Natural killer cell (primary cell): ENCODE results near the gene AMELX. TPM values are rescaled to one million over a fixed set of nuclear protein-coding genes. Genes with fewer than 3 reads are reported as not detected.
A peak's percentile ranks its signal among the peaks of the same experiment; 100 is the strongest.

Experiments used
- ATAC-seq, 3 donors: fragments of 150-1000 bp in 2 of 3; fragments of 200-7000 bp in 1 of 3; cut with Tn5 transposase; 1 replicate in 1 of 3; 2 replicates in 2 of 3; pipeline ENCODE4 v1.10.0; 2021; ENCODE audit warnings: mild to moderate bottlenecking in 2 of 3, moderate library complexity in 2 of 3
- DNase-seq, 2 donors: peaks; one replicate each; pipeline versions ENCODE4 v3.0.0 to v3.0.0-alpha.2; 2013 to 2021; ENCODE audit warnings: mixed read lengths in 1 of 2
- H3K27ac ChIP-seq: one replicate; pipeline ENCODE4 v1.5.1; 2013; ENCODE audit warnings: mild to moderate bottlenecking, low read length
- H3K27me3 ChIP-seq: one replicate; pipeline ENCODE4 v1.6.1; 2013; ENCODE audit warnings: low read length; ENCODE audit not compliant: control insufficient read depth, insufficient read depth
- H3K36me3 ChIP-seq: one replicate; pipeline ENCODE4 v1.6.1; 2013; ENCODE audit warnings: low read length; ENCODE audit not compliant: control insufficient read depth, insufficient read depth
- H3K4me1 ChIP-seq: one replicate; pipeline ENCODE4 v1.6.1; 2013; ENCODE audit warnings: low read length; ENCODE audit not compliant: control insufficient read depth, insufficient read depth
- H3K4me3 ChIP-seq: one replicate; pipeline ENCODE4 v1.5.1; 2013; ENCODE audit warnings: low read length
- H3K9me3 ChIP-seq: one replicate; pipeline ENCODE4 v1.6.1; 2013; ENCODE audit warnings: low read length; ENCODE audit not compliant: control insufficient read depth, insufficient read depth
- H3K27ac Mint-ChIP-seq, 2 donors: one replicate each; pipeline ENCODE4 v1.8.0; 2022; ENCODE audit warnings: mild to moderate bottlenecking in 2 of 2, mixed read lengths in 2 of 2, moderate library complexity in 1 of 2
- H3K27me3 Mint-ChIP-seq, 2 donors: one replicate each; pipeline ENCODE4 v1.8.0; 2022; ENCODE audit warnings: low read depth in 2 of 2, mixed read lengths in 2 of 2
- H3K36me3 Mint-ChIP-seq: one replicate; pipeline ENCODE4 v1.8.0; 2022; ENCODE audit warnings: mixed read lengths
- H3K4me1 Mint-ChIP-seq, 2 donors: one replicate each; pipeline ENCODE4 v1.8.0; 2022; ENCODE audit warnings: mixed read lengths in 2 of 2
- H3K4me3 Mint-ChIP-seq: one replicate; pipeline ENCODE4 v1.8.0; 2022; ENCODE audit warnings: mild to moderate bottlenecking, moderate library complexity, mixed read lengths
- H3K9me3 Mint-ChIP-seq, 2 donors: one replicate each; pipeline ENCODE4 v1.8.0; 2022; ENCODE audit warnings: mixed read lengths in 2 of 2
- WGBS: methylation state at CpG from one replicate; pipeline ENCODE4 v1.1.7; 2013; ENCODE audit warnings: missing lambda C conversion rate; ENCODE audit not compliant: insufficient coverage; 5-methylcytosine and 5-hydroxymethylcytosine counted together
- intact Hi-C: fragments of 100-400 bp; cut with micrococcal nuclease; formaldehyde crosslinking; loops from one replicate; pipeline ENCODE4 v1.14.2; 2022
- total RNA-seq, 4 donors: library from RNA; stranded (reverse); fragments of 120-200 nt in 1 of 4; gene quantifications; one replicate each; pipeline versions ENCODE4 v1.2.3 to v1.2.4, GENCODE V29; 2013 to 2022
- TF ChIP-seq, protein P1 (sequence below): fragments of 200-600 bp; IDR thresholded peaks from one replicate; pipeline ENCODE4 v1.8.0; 2022; ENCODE audit warnings: antibody characterized with exemption

The AMELX gene
- total RNA-seq, 3 donors from 2014 or later (not counting 1 experiment from before 2014, with no cell fraction given): not detected

GRCh38 chrX:11341274-11342201 is 48.3 kb downstream of the AMELX start:
- intact Hi-C loops: no loop called here
- peak in 1 of 2 donors; percentile 1 for DNase-seq
- Histone ChIP-seq H3K36me3 (no peaks in the 10 kb centered on the region), H3K27me3 (no peaks in the 10 kb centered on the region), H3K4me1 (no peaks in the 10 kb centered on the region), H3K9me3 (no peaks in the 10 kb centered on the region), H3K4me3 (no peak overlapping the region), H3K27ac (peak overlapping the region; percentile 86)
- peaks cover 0 to 2% of the 10 kb centered on the region in 2 donors for H3K27me3 Mint-ChIP-seq
- peak in 1 of 3 donors; percentile 37 for ATAC-seq
- no peaks in the 10 kb centered on the region for H3K36me3 Mint-ChIP-seq
- TF ChIP-seq, protein P1, sequence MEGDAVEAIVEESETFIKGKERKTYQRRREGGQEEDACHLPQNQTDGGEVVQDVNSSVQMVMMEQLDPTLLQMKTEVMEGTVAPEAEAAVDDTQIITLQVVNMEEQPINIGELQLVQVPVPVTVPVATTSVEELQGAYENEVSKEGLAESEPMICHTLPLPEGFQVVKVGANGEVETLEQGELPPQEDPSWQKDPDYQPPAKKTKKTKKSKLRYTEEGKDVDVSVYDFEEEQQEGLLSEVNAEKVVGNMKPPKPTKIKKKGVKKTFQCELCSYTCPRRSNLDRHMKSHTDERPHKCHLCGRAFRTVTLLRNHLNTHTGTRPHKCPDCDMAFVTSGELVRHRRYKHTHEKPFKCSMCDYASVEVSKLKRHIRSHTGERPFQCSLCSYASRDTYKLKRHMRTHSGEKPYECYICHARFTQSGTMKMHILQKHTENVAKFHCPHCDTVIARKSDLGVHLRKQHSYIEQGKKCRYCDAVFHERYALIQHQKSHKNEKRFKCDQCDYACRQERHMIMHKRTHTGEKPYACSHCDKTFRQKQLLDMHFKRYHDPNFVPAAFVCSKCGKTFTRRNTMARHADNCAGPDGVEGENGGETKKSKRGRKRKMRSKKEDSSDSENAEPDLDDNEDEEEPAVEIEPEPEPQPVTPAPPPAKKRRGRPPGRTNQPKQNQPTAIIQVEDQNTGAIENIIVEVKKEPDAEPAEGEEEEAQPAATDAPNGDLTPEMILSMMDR: no peak
- H3K4me3 Mint-ChIP-seq: no peak overlapping the region
- 8% methylated on average over 5 of the region's 10 CpGs for WGBS
- H3K27ac Mint-ChIP-seq: no peak overlapping the region
- H3K9me3 Mint-ChIP-seq: peaks cover 0 to 9% of the 10 kb centered on the region in 2 donors
- H3K4me1 Mint-ChIP-seq: no peaks in the 10 kb centered on the region

DNA sequence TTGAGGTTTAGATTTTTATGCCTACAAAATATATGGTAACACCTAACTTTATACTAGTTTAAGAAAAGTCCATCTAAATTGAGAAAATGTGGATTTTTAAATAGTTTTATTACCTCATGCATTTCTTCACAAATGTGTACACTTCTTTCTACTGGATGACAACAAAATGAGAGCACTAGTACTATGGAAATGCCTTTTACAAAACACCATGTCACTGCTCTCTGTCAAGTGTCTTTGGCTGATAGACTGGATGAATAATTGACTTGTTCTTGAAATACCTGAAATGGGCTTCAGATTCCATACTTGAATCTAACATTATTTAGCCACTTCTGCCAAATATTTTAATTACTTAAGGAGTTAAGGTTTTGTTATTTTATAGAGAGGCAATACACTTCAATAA is 49.5 kb downstream of the AMELX start:
- Histone ChIP-seq H3K27ac (no peak overlapping the region), H3K27me3 (no peaks in the 10 kb centered on the region), H3K9me3 (no peaks in the 10 kb centered on the region), H3K36me3 (no peaks in the 10 kb centered on the region), H3K4me1 (no peaks in the 10 kb centered on the region), H3K4me3 (no peak overlapping the region)
- DNase-seq: no peak
- H3K27ac Mint-ChIP-seq: no peak overlapping the region
- no peak for ATAC-seq
- H3K27me3 Mint-ChIP-seq: peaks cover 0 to 2% of the 10 kb centered on the region in 2 donors
- H3K9me3 Mint-ChIP-seq: peaks cover 0 to 9% of the 10 kb centered on the region in 2 donors
- H3K4me1 Mint-ChIP-seq: no peaks in the 10 kb centered on the region
- intact Hi-C loops: no loop called here
- no peak overlapping the region for H3K4me3 Mint-ChIP-seq
- TF ChIP-seq, protein P1: no peak
- H3K36me3 Mint-ChIP-seq: no peaks in the 10 kb centered on the region

DNA sequence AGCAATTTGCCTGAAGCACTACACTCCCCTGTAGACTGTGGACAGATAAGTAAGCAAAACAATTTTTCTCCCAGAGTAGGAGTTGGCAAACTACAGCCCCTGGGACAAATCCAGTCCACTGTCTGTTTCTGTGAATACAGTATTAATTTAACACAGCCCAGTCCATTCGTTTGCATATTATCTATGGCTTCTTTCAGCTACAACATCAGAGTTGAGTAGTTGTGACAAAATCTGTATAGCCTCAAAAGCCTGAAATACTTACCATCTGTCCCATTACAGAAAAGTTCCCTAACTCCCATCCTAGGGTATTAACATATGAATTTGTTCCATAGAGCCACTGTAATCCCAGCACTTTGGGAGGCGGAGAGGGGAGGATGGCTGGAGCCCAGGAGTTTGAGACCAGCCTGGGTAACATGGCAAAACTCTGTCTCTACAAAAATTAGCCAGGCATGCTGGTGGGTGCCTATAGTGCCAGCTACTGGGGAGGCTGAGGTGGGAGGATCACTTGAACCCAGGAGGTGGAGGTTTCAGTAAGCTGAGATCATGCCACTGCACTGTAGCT is 53.0 kb downstream of the AMELX start:
- Histone ChIP-seq H3K27ac (no peak overlapping the region), H3K4me3 (no peak overlapping the region), H3K36me3 (no peaks in the 10 kb centered on the region), H3K27me3 (no peaks in the 10 kb centered on the region), H3K4me1 (peaks cover under 1% of the 10 kb centered on the region), H3K9me3 (no peaks in the 10 kb centered on the region)
- TF ChIP-seq, protein P1: no peak
- no peak overlapping the region for H3K27ac Mint-ChIP-seq
- no peaks in the 10 kb centered on the region for H3K4me1 Mint-ChIP-seq
- no peaks in the 10 kb centered on the region for H3K27me3 Mint-ChIP-seq
- no peak for DNase-seq
- WGBS: 100% methylated on average over 1 of the region's 2 CpGs
- no peak overlapping the region for H3K4me3 Mint-ChIP-seq
- intact Hi-C loops: no loop called here
- H3K36me3 Mint-ChIP-seq: no peaks in the 10 kb centered on the region
- ATAC-seq: no peak
- H3K9me3 Mint-ChIP-seq: no peaks in the 10 kb centered on the region
